ENCODE data around the gene ACAP3.

The ACAP3 gene

DNA sequence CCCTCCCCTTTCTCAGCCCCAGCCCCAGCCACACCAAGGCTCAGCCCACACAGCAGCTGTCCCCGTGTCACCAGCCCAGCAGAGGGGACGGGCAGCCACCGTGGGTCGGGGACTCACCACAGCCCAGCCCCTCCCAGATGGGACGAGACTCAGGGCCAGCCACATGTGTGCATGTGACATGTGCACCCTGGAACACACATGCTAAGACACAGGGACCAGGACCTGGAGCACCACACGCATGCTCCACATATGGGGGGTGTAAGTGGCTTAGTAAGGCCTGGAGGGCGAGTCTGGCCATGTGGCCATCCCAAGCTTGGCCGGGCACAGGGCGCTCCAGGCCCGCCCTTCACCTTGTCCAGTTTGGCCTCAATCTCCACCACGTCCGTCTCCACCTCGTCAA, 4.0 kb downstream of the ACAP3 start:
- H3K9me3 ChIP-seq (ENCODE audit: control insufficient read depth, insufficient read depth, low read length): no peaks in the 10 kb centered on the region
- peaks cover 29% of the 10 kb centered on the region for H3K4me1 ChIP-seq (ENCODE audit: control insufficient read depth, insufficient read depth, low read length)
- no peaks in the 10 kb centered on the region; the same call in 1 of the 2 replicates for H3K27me3 ChIP-seq (ENCODE audit: control insufficient read depth, insufficient read depth, low read length)
- no peaks in the 10 kb centered on the region for H3K36me3 ChIP-seq (ENCODE audit: control insufficient read depth, insufficient read depth, low read length)
- H3K27ac ChIP-seq (ENCODE audit: low read depth, low read length): no peak overlapping the region
- no peak overlapping the region for H3K4me3 ChIP-seq (ENCODE audit: low read depth, low read length)
- no peak overlapping the region for H3K9ac ChIP-seq (ENCODE audit: low read depth, low read length)

DNA sequence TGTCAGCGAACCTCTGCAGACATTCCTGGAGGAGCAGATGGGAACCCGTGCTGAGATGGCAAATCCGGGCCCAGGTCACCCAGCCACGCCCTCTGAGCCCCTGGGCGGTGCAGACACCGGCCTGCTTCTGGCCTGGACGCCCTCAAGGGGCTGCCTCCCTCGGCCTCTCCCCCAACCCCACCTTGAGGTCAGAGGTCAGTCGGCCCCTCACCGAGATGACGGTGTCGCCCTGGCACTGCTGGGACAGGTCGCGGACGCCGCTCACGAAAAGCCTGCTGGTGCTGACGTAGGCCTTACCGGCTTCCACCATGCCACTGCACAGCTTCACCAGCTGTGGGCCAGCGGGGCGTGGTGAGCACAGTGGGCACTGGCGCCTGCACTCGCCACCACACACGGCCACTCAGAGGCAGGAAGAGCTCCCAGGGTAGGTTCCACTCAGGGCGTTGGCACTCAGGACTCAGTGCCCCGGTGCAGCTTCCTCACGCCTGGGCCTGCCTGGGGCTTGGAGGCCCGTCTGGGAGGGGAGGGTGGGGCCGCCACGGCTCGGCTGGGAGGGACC, 4.7 kb downstream of the ACAP3 start:
- Histone ChIP-seq H3K36me3 (ENCODE audit: control insufficient read depth, insufficient read depth, low read length) (no peaks in the 10 kb centered on the region), H3K27me3 (ENCODE audit: control insufficient read depth, insufficient read depth, low read length) (no peaks in the 10 kb centered on the region; the same call in 1 of the 2 replicates), H3K27ac (ENCODE audit: low read depth, low read length) (no peak overlapping the region), H3K4me1 (ENCODE audit: control insufficient read depth, insufficient read depth, low read length) (peaks cover 29% of the 10 kb centered on the region), H3K9ac (ENCODE audit: low read depth, low read length) (no peak overlapping the region), H3K9me3 (ENCODE audit: control insufficient read depth, insufficient read depth, low read length) (no peaks in the 10 kb centered on the region), H3K4me3 (ENCODE audit: low read depth, low read length) (no peak overlapping the region)

DNA sequence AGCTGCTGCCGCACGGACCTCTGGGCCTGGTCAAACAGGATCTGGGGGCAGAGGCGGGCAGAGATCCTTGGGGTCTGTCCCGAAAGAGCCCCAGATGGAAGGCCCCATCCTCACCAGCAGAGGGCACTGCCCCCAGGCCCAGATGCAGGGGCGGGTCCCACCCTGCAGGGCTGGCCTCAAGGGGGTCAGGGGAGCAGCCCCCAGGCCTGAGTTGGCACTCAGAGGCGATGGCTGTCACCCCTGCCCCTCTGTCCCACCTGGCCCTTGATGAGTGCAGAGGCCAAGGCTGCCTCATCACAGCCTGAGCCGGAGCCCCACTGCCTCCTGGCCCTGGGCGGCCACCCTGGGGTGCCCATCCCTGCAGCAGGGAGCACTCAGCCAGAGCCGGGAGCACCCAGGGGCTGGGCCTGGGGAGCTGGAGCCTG, 5.7 kb downstream of the ACAP3 start:
- H3K4me1 ChIP-seq (ENCODE audit: control insufficient read depth, insufficient read depth, low read length): peaks cover 26% of the 10 kb centered on the region
- no peaks in the 10 kb centered on the region; the same call in 1 of the 2 replicates for H3K27me3 ChIP-seq (ENCODE audit: control insufficient read depth, insufficient read depth, low read length)
- H3K9ac ChIP-seq (ENCODE audit: low read depth, low read length): no peak overlapping the region
- H3K9me3 ChIP-seq (ENCODE audit: control insufficient read depth, insufficient read depth, low read length): no peaks in the 10 kb centered on the region
- no peak overlapping the region for H3K4me3 ChIP-seq (ENCODE audit: low read depth, low read length)
- no peaks in the 10 kb centered on the region for H3K36me3 ChIP-seq (ENCODE audit: control insufficient read depth, insufficient read depth, low read length)
- no peak overlapping the region for H3K27ac ChIP-seq (ENCODE audit: low read depth, low read length)

DNA sequence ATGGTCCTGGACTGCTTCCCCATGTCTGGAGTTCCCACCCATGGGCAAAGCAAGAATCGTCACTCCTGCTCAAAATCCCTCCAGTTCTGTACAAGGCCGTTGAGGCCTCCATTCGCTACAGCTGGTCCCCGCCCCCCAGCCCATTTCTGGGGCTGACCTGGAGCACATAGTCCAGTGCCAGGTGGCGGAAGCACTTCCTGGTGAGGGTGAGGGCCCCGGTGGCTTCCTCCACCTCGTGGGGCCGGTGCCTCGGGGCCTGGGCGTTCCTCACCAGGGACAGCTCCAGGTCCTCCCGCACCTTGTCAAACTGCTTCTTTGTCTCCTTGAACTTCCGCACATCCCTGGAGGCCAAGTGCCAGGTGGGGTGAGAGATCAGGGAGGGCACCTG, 7.4 kb downstream of the ACAP3 start:
- no peaks in the 10 kb centered on the region for H3K27me3 ChIP-seq (ENCODE audit: control insufficient read depth, insufficient read depth, low read length)
- no peaks in the 10 kb centered on the region for H3K9me3 ChIP-seq (ENCODE audit: control insufficient read depth, insufficient read depth, low read length)
- H3K4me1 ChIP-seq (ENCODE audit: control insufficient read depth, insufficient read depth, low read length): peaks cover 11% of the 10 kb centered on the region
- no peak overlapping the region for H3K27ac ChIP-seq (ENCODE audit: low read depth, low read length)
- H3K4me3 ChIP-seq (ENCODE audit: low read depth, low read length): no peak overlapping the region
- no peak overlapping the region for H3K9ac ChIP-seq (ENCODE audit: low read depth, low read length)
- no peaks in the 10 kb centered on the region for H3K36me3 ChIP-seq (ENCODE audit: control insufficient read depth, insufficient read depth, low read length)

DNA sequence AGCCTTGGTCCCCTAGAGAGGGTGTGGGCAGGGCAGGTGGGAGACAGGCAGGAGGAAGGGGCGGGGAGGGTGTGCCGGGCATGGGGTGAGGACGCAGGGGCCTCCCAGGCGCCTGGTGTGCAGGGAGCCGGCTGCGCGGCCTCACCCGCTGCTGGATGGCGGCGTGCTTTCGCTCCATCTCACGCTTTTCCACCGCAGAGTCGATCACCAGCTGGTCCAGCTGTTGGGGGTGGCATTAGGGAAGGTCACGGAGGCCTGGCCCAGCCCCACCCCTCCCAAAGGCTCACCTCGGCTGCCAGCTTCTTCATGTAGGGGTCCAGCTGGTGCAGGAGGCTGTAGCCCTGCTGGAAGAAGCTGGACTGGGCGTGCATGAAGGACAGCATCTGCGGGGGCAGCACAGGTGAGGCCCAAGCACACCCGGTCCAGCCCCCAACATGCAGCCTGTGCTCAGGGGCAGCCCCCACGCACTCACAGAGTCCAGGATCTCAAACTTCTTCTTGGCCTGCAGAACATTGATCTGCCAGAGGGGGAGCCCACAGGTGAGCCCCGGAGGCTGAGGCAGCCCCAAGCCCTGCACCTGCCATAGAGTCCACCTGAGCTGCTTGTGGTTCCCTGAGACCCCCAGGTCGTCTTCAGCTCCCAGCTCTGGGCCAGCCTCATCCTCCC, 7.9 kb downstream of the ACAP3 start:
- peaks cover 6% of the 10 kb centered on the region for H3K4me1 ChIP-seq (ENCODE audit: control insufficient read depth, insufficient read depth, low read length)

DNA sequence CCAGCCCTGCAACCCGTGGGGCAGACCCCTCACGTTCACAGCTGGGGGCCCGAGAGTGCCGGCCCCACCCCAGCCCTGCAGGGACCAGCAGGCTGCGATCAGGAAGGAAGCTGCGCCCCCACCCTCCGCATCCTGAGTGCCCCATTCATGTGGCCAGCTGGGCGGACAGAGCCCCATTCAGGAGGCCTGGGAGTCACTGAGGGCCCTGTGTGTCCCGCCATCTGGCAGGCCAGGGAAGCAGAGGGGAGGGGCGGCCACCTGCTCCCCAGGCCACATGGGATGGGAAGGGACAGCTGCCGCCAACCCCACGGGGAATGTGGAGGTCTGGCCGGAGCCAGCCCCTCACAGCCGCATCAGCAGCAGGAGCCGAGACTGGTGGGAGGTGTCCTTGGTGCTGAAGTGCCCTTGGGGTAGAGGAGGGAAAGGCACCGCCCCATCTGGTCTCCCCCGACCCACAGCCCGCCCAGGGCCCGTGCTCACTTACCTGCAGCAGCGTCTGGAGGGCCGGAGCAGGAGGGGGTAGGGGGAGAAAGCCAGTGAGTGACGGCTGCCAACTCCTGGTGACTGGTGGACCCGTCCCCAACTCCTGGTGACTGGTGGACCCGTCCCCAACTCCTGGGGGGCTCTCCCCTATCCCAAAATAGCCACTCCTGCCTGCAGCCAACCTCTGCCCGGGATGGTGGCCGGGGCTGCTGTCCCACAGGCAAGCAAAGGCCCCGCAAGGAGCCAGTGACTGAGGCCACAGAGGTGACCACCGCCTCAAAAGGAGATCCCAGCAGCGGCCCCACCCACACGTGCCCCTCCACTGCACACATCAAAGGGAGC, 8.7 kb downstream of the ACAP3 start:
- H3K27me3 ChIP-seq (ENCODE audit: control insufficient read depth, insufficient read depth, low read length): no peaks in the 10 kb centered on the region
- H3K4me3 ChIP-seq (ENCODE audit: low read depth, low read length): no peak overlapping the region
- no peak overlapping the region for H3K9ac ChIP-seq (ENCODE audit: low read depth, low read length)
- no peak overlapping the region for H3K27ac ChIP-seq (ENCODE audit: low read depth, low read length)
- H3K9me3 ChIP-seq (ENCODE audit: control insufficient read depth, insufficient read depth, low read length): no peaks in the 10 kb centered on the region
- no peaks in the 10 kb centered on the region for H3K4me1 ChIP-seq (ENCODE audit: control insufficient read depth, insufficient read depth, low read length)
- H3K36me3 ChIP-seq (ENCODE audit: control insufficient read depth, insufficient read depth, low read length): no peaks in the 10 kb centered on the region

More for the DNA sequence above, 7.9 kb downstream of the ACAP3 start:
- no peak overlapping the region for H3K4me3 ChIP-seq (ENCODE audit: low read depth, low read length)
- H3K9me3 ChIP-seq (ENCODE audit: control insufficient read depth, insufficient read depth, low read length): no peaks in the 10 kb centered on the region
- no peaks in the 10 kb centered on the region for H3K27me3 ChIP-seq (ENCODE audit: control insufficient read depth, insufficient read depth, low read length)
- H3K27ac ChIP-seq (ENCODE audit: low read depth, low read length): no peak overlapping the region
- H3K36me3 ChIP-seq (ENCODE audit: control insufficient read depth, insufficient read depth, low read length): no peaks in the 10 kb centered on the region
- H3K9ac ChIP-seq (ENCODE audit: low read depth, low read length): no peak overlapping the region

DNA sequence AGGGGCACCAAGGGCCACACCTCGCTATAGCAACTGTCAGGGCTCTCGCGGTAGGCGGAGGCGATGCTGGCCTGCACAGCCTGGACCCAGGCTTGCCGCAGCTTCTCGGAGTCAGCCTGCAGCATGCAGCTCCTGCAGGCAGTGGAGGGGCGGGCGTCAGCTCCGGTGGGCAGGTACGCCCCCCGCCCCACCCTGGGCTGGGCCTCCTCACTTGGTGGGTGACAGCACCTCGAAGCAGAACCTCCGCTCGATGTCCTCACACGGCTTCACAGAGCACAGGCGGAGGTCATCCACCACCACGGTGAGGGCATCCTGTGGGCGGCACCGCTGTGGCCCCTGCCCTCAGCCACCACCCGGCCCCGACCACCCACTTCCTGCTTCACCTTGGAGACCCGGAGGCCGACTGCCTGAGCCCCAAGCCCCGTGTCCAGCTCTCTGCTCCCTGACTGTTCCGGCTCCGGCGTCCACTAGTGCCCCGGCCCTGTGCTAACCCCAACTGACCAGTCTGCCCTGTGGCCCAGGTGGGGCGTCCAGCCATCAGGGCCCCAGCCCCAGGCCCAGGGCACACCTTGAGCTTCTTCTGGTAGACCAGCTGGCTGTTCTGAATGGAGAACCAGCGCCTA, 9.8 kb downstream of the ACAP3 start:
- H3K27me3 ChIP-seq (ENCODE audit: control insufficient read depth, insufficient read depth, low read length): no peaks in the 10 kb centered on the region
- no peak overlapping the region for H3K9ac ChIP-seq (ENCODE audit: low read depth, low read length)
- H3K27ac ChIP-seq (ENCODE audit: low read depth, low read length): no peak overlapping the region
- no peak overlapping the region for H3K4me3 ChIP-seq (ENCODE audit: low read depth, low read length)
- H3K4me1 ChIP-seq (ENCODE audit: control insufficient read depth, insufficient read depth, low read length): no peaks in the 10 kb centered on the region
- H3K9me3 ChIP-seq (ENCODE audit: control insufficient read depth, insufficient read depth, low read length): no peaks in the 10 kb centered on the region
- H3K36me3 ChIP-seq (ENCODE audit: control insufficient read depth, insufficient read depth, low read length): no peaks in the 10 kb centered on the region

DNA sequence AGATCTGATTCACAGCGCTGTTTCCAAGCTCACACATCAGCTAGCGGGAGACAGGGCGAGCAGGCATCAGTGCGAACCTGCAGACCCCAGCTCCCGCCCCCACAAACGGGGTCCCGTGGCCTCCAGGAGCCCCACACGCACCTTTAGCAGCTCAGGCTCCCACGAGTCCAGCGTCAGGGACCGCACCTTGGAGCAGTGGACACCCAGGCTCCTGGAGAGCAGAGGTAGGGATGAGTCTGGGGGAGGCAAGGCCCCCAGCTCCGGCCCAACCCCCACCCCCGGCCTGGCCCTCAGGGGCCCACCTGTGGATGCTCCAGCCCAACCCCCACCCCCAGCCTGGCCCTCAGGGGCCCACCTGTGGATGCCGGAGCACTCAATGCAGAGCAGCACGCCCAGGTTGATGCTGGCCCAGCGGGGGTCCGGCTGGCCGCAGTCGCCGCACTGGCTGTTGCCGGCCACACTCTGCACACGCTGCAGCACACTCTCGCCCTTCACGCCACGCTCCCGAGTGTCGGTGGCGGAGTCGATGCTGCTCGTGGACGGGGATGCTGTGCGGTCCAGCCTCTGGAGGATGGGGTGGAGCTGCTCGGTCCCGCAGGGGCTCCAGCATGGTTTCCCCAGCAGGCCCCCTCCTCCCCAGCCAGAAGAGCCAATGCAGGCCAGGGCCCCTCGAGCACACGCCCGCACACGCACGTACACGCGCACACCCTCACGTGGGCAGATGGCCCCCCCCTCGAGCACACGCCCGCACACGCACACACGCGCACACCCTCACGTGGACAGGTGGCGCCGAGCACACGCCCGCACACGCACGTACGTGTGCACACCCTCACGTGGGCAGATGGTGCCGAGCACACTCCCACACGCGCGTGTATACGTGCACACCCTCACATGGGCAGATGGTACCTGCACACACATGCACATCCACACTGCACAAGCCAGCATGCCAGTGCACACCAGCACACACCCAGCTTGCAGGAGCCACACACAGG, 11.4 kb downstream of the ACAP3 start:
- Histone ChIP-seq H3K9me3 (ENCODE audit: control insufficient read depth, insufficient read depth, low read length) (no peaks in the 10 kb centered on the region), H3K4me1 (ENCODE audit: control insufficient read depth, insufficient read depth, low read length) (no peaks in the 10 kb centered on the region), H3K27ac (ENCODE audit: low read depth, low read length) (no peak overlapping the region), H3K4me3 (ENCODE audit: low read depth, low read length) (no peak overlapping the region), H3K36me3 (ENCODE audit: control insufficient read depth, insufficient read depth, low read length) (no peaks in the 10 kb centered on the region), H3K27me3 (ENCODE audit: control insufficient read depth, insufficient read depth, low read length) (no peaks in the 10 kb centered on the region), H3K9ac (ENCODE audit: low read depth, low read length) (no peak overlapping the region)

DNA sequence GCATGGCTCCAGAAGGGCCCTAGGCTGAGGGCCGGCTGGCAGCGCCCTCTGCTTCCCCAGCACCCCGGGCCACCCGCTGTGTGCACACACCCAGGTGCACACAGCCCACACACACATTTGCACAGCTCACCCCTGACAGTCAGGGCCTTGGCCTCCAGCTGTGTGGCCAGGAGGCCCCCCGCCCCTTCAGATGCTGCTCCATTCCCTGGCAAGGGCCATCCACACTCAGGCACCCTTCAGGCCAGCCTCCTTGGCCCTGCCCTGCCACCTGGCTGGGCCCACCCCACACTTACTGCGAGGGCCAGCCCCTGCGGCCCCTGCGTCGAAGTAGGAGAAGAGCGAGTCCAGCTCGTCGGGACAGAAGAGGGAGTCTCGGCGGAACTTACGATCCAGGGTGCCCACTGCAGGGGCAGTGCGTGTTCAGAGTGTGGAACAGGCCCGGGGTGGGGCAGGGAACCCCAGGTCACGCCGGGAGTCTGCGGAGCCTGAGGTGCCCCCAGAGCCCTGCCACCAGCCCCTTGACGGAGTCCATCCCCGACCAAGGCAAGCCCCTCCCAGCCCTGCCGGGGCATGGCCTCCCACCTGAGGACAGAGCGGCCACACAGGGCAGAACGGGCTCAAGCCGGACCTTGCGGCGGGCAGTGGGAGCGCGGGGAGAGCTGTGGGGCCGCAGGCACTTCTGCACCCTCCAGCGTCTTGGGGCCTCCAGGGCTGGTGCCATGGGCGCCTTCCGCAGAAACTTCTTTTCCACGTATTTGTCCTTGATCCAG, 12.4 kb downstream of the ACAP3 start:
- no peak overlapping the region for H3K27ac ChIP-seq (ENCODE audit: low read depth, low read length)
- no peaks in the 10 kb centered on the region for H3K4me1 ChIP-seq (ENCODE audit: control insufficient read depth, insufficient read depth, low read length)
- H3K9ac ChIP-seq (ENCODE audit: low read depth, low read length): no peak overlapping the region
- H3K27me3 ChIP-seq (ENCODE audit: control insufficient read depth, insufficient read depth, low read length): no peaks in the 10 kb centered on the region
- H3K36me3 ChIP-seq (ENCODE audit: control insufficient read depth, insufficient read depth, low read length): no peaks in the 10 kb centered on the region
- no peaks in the 10 kb centered on the region for H3K9me3 ChIP-seq (ENCODE audit: control insufficient read depth, insufficient read depth, low read length)
- H3K4me3 ChIP-seq (ENCODE audit: low read depth, low read length): no peak overlapping the region

All from HUES48 (cell line).